GM21529 (cell line): ENCODE results near the gene PRDM8.

ENCODE experiments used
- ATAC-seq: cut with Tn5 transposase; IDR thresholded peaks from one replicate; pipeline ENCODE4 v1.9.1; 2021; ENCODE audit not compliant: unreplicated experiment

PRDM8 gene

GRCh38 chr4:80199947-80200346 lies 2.6 kb downstream of the PRDM8 start:
- ATAC-seq, result no peak

GRCh38 chr4:80201252-80202151 lies 4.2 kb downstream of the PRDM8 start:
- peak; percentile 11 for ATAC-seq

GRCh38 chr4:80202190-80202711 lies 4.9 kb downstream of the PRDM8 start:
- ATAC-seq, result peak; percentile 81

GRCh38 chr4:80202741-80203553 lies 5.6 kb downstream of the PRDM8 start:
- peak; percentile 47 for ATAC-seq

GRCh38 chr4:80204433-80205011 lies 7.2 kb downstream of the PRDM8 start:
- ATAC-seq, result no peak

- ATAC-seq, result no peak
Measured at GRCh38 chr4:80206111-80206510, 8.8 kb downstream of the PRDM8 start.

GRCh38 chr4:80206521-80207171 lies 9.3 kb downstream of the PRDM8 start:
- no peak for ATAC-seq

- ATAC-seq, result no peak
Measured at GRCh38 chr4:80207172-80207583, 9.9 kb downstream of the PRDM8 start.

- no peak for ATAC-seq
Measured at GRCh38 chr4:80207664-80208063, 10.4 kb downstream of the PRDM8 start.

GRCh38 chr4:80208610-80209339 lies 11.5 kb downstream of the PRDM8 start:
- no peak for ATAC-seq

- no peak for ATAC-seq
Measured at GRCh38 chr4:80209340-80209701, 12.0 kb downstream of the PRDM8 start.

- ATAC-seq, result no peak
Measured at GRCh38 chr4:80210549-80210948, 13.2 kb downstream of the PRDM8 start.

GRCh38 chr4:80213117-80213815 lies 16.0 kb downstream of the PRDM8 start:
- ATAC-seq, result no peak

- no peak for ATAC-seq
Measured at GRCh38 chr4:80215449-80216052, 18.2 kb downstream of the PRDM8 start.

- no peak for ATAC-seq
Measured at GRCh38 chr4:80216100-80216761, 18.9 kb downstream of the PRDM8 start.

- ATAC-seq, result no peak
Measured at GRCh38 chr4:80219301-80220025, 22.2 kb downstream of the PRDM8 start.

- ATAC-seq, result no peak
Measured at GRCh38 chr4:80220711-80221110, 23.4 kb downstream of the PRDM8 start.

- ATAC-seq, result no peak
Measured at GRCh38 chr4:80221161-80221560, 23.9 kb downstream of the PRDM8 start.
